ENCODE measurements around the gene SMAD7. TPM values are rescaled to one million over a fixed set of nuclear protein-coding genes. Genes with fewer than 3 reads are reported as not detected.

SMAD7 gene
- total and polyA plus RNA-seq, 2 experiments from 2014 or later, result 6.8 to 51.7 TPM

DNA sequence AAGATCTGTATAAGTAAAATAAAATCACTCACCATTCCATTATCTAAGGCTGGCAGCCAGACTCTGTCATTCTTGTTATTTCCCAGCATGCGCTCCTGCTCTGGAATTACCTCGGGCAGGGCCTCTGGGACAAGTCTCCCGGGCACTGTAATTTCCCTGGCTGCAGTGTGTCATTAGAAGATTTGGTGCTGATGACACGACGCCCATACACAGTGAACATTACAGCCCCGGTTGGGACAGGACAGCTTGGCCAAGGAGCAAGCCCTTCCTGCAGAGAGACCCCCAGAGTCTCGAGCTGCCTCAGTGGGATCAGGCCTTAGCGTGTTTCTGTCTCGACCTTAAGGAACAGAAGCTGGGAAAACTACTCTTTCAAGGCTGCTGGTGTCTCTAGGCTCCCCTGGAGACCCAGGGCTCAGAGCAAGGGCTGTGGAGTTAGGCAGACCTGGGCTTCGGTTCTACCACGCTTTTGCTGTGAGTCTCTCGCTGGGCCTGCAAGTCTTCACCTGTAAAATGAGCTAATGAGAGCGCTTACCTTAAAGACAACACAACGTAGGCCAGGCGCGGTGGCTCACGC, 39.7 kb downstream of the SMAD7 start:
- Histone ChIP-seq H4K20me1 (ENCODE audit: insufficient read depth) (no peaks in the 10 kb centered on the region), H3K9me2 (ENCODE audit: insufficient read depth) (no peaks in the 10 kb centered on the region), H3K36me3 (ENCODE audit: low read depth) (no peaks in the 10 kb centered on the region), H3K4me2 (ENCODE audit: unreplicated experiment) (no peak overlapping the region), H2AFZ (no peak overlapping the region), H3K27me3 (replicated peaks; ENCODE audit: insufficient read depth) (no peaks in the 10 kb centered on the region), H3K4me1 (ENCODE audit: insufficient read depth) (no peaks in the 10 kb centered on the region), H3K4me3 (no peak overlapping the region), H3K9ac (no peak overlapping the region), H3K27ac (no peak overlapping the region), H3K79me2 (ENCODE audit: insufficient read depth) (no peaks in the 10 kb centered on the region), H3F3A (ENCODE audit: insufficient read depth) (peaks cover 7% of the 10 kb centered on the region), H3K9me3 (ENCODE audit: low read depth) (no peaks in the 10 kb centered on the region)
- WGBS, 2 experiments (ENCODE audit: low coverage in 1 of 2, low lambda C conversion rate in 2 of 2, missing lambda C conversion rate in 2 of 2), result 85 to 87% methylated on average over 17 of the region's 17 CpGs
- in situ Hi-C loops (cut with MboI), result no loop called here
- TF ChIP-seq EZH2 (IDR thresholded peaks at IDR 0.05; ENCODE audit: insufficient read depth, poor library complexity, severe bottlenecking) (no peak), EZH2phosphoT487 (IDR thresholded peaks at IDR 0.05; ENCODE audit: insufficient read depth, low read depth) (no peak)
- DNase-seq, result no peak

DNA sequence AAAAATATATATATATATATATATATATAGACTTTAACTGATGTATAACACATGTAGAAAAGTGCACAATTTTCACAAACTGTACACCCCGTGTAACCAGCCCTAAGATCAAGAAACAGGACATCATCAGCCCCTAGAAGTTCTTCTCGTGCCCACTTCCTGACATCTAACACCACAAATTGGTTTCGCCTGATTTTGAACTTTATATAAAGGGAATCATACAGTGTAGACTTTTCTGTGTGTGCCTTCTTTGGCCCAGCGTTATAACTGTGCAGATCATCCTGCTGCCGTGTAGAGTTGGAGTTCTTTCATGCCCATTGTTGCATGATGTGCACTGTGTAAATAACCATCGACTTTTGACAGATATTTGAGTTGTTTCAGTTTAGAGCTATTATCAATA, 41.0 kb downstream of the SMAD7 start:
- H3K27me3 ChIP-seq (replicated peaks; ENCODE audit: insufficient read depth), result no peaks in the 10 kb centered on the region
- no peak for DNase-seq
- H3K4me3 ChIP-seq, result no peak overlapping the region
- no peak overlapping the region for H2AFZ ChIP-seq
- TF ChIP-seq EZH2 (IDR thresholded peaks at IDR 0.05; ENCODE audit: insufficient read depth, poor library complexity, severe bottlenecking), result no peak
- TF ChIP-seq EZH2phosphoT487 (IDR thresholded peaks at IDR 0.05; ENCODE audit: insufficient read depth, low read depth), result no peak
- no peaks in the 10 kb centered on the region for H3K36me3 ChIP-seq (ENCODE audit: low read depth)
- no peaks in the 10 kb centered on the region for H3K4me1 ChIP-seq (ENCODE audit: insufficient read depth)
- in situ Hi-C loops (cut with MboI), result no loop called here
- no peak overlapping the region for H3K27ac ChIP-seq
- no peaks in the 10 kb centered on the region for H4K20me1 ChIP-seq (ENCODE audit: insufficient read depth)
- 79% methylated on average over 6 of the region's 6 CpGs for WGBS, 2 experiments (ENCODE audit: low coverage in 1 of 2, low lambda C conversion rate in 2 of 2, missing lambda C conversion rate in 2 of 2)
- H3K79me2 ChIP-seq (ENCODE audit: insufficient read depth), result no peaks in the 10 kb centered on the region
- H3K9me2 ChIP-seq (ENCODE audit: insufficient read depth), result no peaks in the 10 kb centered on the region
- H3K9me3 ChIP-seq (ENCODE audit: low read depth), result no peaks in the 10 kb centered on the region
- H3K4me2 ChIP-seq (ENCODE audit: unreplicated experiment), result no peak overlapping the region
- peaks cover 8% of the 10 kb centered on the region for H3F3A ChIP-seq (ENCODE audit: insufficient read depth)
- H3K9ac ChIP-seq, result no peak overlapping the region

DNA sequence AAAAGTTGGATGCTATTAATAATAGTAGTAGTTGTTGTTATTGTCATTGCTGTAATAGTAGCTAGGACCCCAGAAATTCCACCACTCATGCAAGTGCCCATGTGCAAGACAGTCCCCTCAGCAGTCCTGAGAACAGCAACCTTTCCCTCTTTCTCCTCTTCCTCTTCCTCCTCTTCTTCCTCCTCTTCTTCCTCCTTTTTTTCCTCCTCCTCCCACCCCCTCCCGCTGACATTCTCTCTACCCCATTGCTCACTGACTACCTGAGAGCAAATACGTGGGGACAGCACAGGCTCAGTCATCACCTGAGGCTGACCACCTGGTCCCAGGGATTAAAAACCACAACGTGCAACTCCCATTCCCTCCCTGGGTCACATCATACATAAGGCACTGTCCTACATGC, 41.8 kb downstream of the SMAD7 start:
- Histone ChIP-seq H3K9ac (no peak overlapping the region), H3K4me1 (ENCODE audit: insufficient read depth) (peaks cover 5% of the 10 kb centered on the region), H3K79me2 (ENCODE audit: insufficient read depth) (no peaks in the 10 kb centered on the region), H3K27me3 (replicated peaks; ENCODE audit: insufficient read depth) (no peaks in the 10 kb centered on the region), H3K27ac (no peak overlapping the region), H4K20me1 (ENCODE audit: insufficient read depth) (no peaks in the 10 kb centered on the region), H3K4me3 (no peak overlapping the region), H3K9me2 (ENCODE audit: insufficient read depth) (no peaks in the 10 kb centered on the region), H2AFZ (no peak overlapping the region), H3F3A (ENCODE audit: insufficient read depth) (peaks cover 16% of the 10 kb centered on the region), H3K36me3 (ENCODE audit: low read depth) (no peaks in the 10 kb centered on the region), H3K9me3 (ENCODE audit: low read depth) (no peaks in the 10 kb centered on the region), H3K4me2 (ENCODE audit: unreplicated experiment) (no peak overlapping the region)
- WGBS, 2 experiments (ENCODE audit: low coverage in 1 of 2, low lambda C conversion rate in 2 of 2, missing lambda C conversion rate in 2 of 2), result 50 to 77% methylated on average over 1 to 3 of the region's 3 CpGs
- DNase-seq, result no peak
- TF ChIP-seq EZH2 (IDR thresholded peaks at IDR 0.05; ENCODE audit: insufficient read depth, poor library complexity, severe bottlenecking), result no peak
- in situ Hi-C loops (cut with MboI), result no loop called here

GRCh38 chr18:48905513-48905912, 45.3 kb downstream of the SMAD7 start:
- TF ChIP-seq EZH2 (IDR thresholded peaks at IDR 0.05; ENCODE audit: insufficient read depth, poor library complexity, severe bottlenecking) (no peak), EZH2phosphoT487 (IDR thresholded peaks at IDR 0.05; ENCODE audit: insufficient read depth, low read depth) (no peak)
- Histone ChIP-seq H3K27me3 (replicated peaks; ENCODE audit: insufficient read depth) (no peaks in the 10 kb centered on the region), H3K9me3 (ENCODE audit: low read depth) (no peaks in the 10 kb centered on the region), H3K9ac (no peak overlapping the region), H3F3A (ENCODE audit: insufficient read depth) (peaks cover 34% of the 10 kb centered on the region), H3K4me1 (ENCODE audit: insufficient read depth) (peaks cover 28% of the 10 kb centered on the region), H4K20me1 (ENCODE audit: insufficient read depth) (no peaks in the 10 kb centered on the region), H3K4me3 (no peak overlapping the region), H2AFZ (no peak overlapping the region), H3K27ac (peak overlapping the region; percentile 35; the same call in 1 of the 2 replicates), H3K4me2 (ENCODE audit: unreplicated experiment) (no peak overlapping the region), H3K79me2 (ENCODE audit: insufficient read depth) (no peaks in the 10 kb centered on the region), H3K36me3 (ENCODE audit: low read depth) (no peaks in the 10 kb centered on the region), H3K9me2 (ENCODE audit: insufficient read depth) (no peaks in the 10 kb centered on the region)
- in situ Hi-C loops (cut with MboI), result no loop called here
- DNase-seq, result peak; percentile 65
- 0 to 7% methylated on average over 1 of the region's 1 CpG for WGBS, 2 experiments (ENCODE audit: low coverage in 1 of 2, low lambda C conversion rate in 2 of 2, missing lambda C conversion rate in 2 of 2)

Measured in GM23248 (cell line).